GM18499 (cell line): ENCODE measurements around the gene ADPRHL1.

Experiments used
- ATAC-seq: cut with Tn5 transposase; IDR thresholded peaks from one replicate; pipeline ENCODE4 v1.9.1; 2021; ENCODE audit warnings: moderate number of reproducible peaks; ENCODE audit not compliant: insufficient read depth, unreplicated experiment

The ADPRHL1 gene

GRCh38 chr13:113420232-113420631 lies 33.1 kb downstream of the ADPRHL1 start:
- ATAC-seq: no peak

- ATAC-seq: no peak
These were observed 33.6 kb downstream of the ADPRHL1 start for GRCh38 chr13:113419531-113420193.

- ATAC-seq: no peak
These were observed 34.6 kb downstream of the ADPRHL1 start for GRCh38 chr13:113418722-113419049.

- no peak for ATAC-seq
These were observed 35.2 kb downstream of the ADPRHL1 start for GRCh38 chr13:113417836-113418721.

- no peak for ATAC-seq
These were observed 36.1 kb downstream of the ADPRHL1 start for GRCh38 chr13:113417008-113417751.

GRCh38 chr13:113415825-113416224 lies 37.5 kb downstream of the ADPRHL1 start:
- no peak for ATAC-seq

GRCh38 chr13:113415032-113415431 lies 38.3 kb downstream of the ADPRHL1 start:
- no peak for ATAC-seq

- ATAC-seq: no peak
These were observed 39.0 kb downstream of the ADPRHL1 start for GRCh38 chr13:113414335-113414734.

- ATAC-seq: no peak
These were observed 39.4 kb downstream of the ADPRHL1 start for GRCh38 chr13:113413898-113414282.

- no peak for ATAC-seq
These were observed 40.0 kb downstream of the ADPRHL1 start for GRCh38 chr13:113413178-113413897.

- no peak for ATAC-seq
These were observed 40.8 kb downstream of the ADPRHL1 start for GRCh38 chr13:113412440-113412839.

- ATAC-seq: no peak
These were observed 41.9 kb downstream of the ADPRHL1 start for GRCh38 chr13:113411216-113412023.

- ATAC-seq: no peak
These were observed 42.7 kb downstream of the ADPRHL1 start for GRCh38 chr13:113410472-113411201.

GRCh38 chr13:113408562-113408961 lies 44.7 kb downstream of the ADPRHL1 start:
- ATAC-seq: no peak

- ATAC-seq: no peak
These were observed 45.5 kb downstream of the ADPRHL1 start for GRCh38 chr13:113407531-113408393.

GRCh38 chr13:113407103-113407530 lies 46.2 kb downstream of the ADPRHL1 start:
- no peak for ATAC-seq

GRCh38 chr13:113406321-113407102 lies 46.8 kb downstream of the ADPRHL1 start:
- ATAC-seq: no peak
